ENCODE measurements around the gene ALG1L2.
"Not testable (repeated sequence)": the region's sequence is repeated elsewhere in the genome, so short reads cannot be mapped to it uniquely, and the experiment has no call there.

Gene ALG1L2

GRCh38 chr3:130085881-130086280 is 4.2 kb downstream of the ALG1L2 start:
- no peaks in the 10 kb centered on the region for H3K9me3 ChIP-seq (ENCODE audit: insufficient read depth, low read length)
- H3K4me2 ChIP-seq (ENCODE audit: low read depth, low read length, poor library complexity, severe bottlenecking): no peak overlapping the region

GRCh38 chr3:130086628-130087027 is 5.0 kb downstream of the ALG1L2 start:
- not testable (repeated sequence) for H3K4me3 ChIP-seq (ENCODE audit: insufficient read depth, low read length, poor library complexity, severe bottlenecking); H3K9me3 ChIP-seq (ENCODE audit: insufficient read depth, low read length); H3K9ac ChIP-seq (ENCODE audit: low read length); H3K79me2 ChIP-seq (ENCODE audit: insufficient read depth, low read length); H3K36me3 ChIP-seq (ENCODE audit: low read length); H3F3A ChIP-seq (ENCODE audit: insufficient read depth); H3K27ac ChIP-seq (ENCODE audit: low read depth, low read length); H4K20me1 ChIP-seq (ENCODE audit: low read depth, low read length); H2AFZ ChIP-seq (ENCODE audit: low read depth, low read length, severe bottlenecking); H3K9me2 ChIP-seq (replicated peaks; ENCODE audit: insufficient read depth, low read length); H3K4me2 ChIP-seq (ENCODE audit: low read depth, low read length, poor library complexity, severe bottlenecking); H3K27me3 ChIP-seq (ENCODE audit: low read length)

More at GRCh38 chr3:130085881-130086280, 4.2 kb downstream of the ALG1L2 start:
- no peaks in the 10 kb centered on the region for H3F3A ChIP-seq (ENCODE audit: insufficient read depth)
- H3K4me3 ChIP-seq (ENCODE audit: insufficient read depth, low read length, poor library complexity, severe bottlenecking): no peak overlapping the region
- TF ChIP-seq CTCF (IDR thresholded peaks at IDR 0.05; ENCODE audit: insufficient read depth, low read length, poor library complexity, severe bottlenecking): no peak
- no peak for TF ChIP-seq EZH2phosphoT487 (conservative IDR thresholded peaks at IDR 0.05; ENCODE audit: low read length)
- no peaks in the 10 kb centered on the region for H3K9me2 ChIP-seq (replicated peaks; ENCODE audit: insufficient read depth, low read length)
- H4K20me1 ChIP-seq (ENCODE audit: low read depth, low read length): no peaks in the 10 kb centered on the region
- no peak overlapping the region for H3K9ac ChIP-seq (ENCODE audit: low read length)
- no peak overlapping the region for H3K27ac ChIP-seq (ENCODE audit: low read depth, low read length)
- no peaks in the 10 kb centered on the region for H3K36me3 ChIP-seq (ENCODE audit: low read length)
- H2AFZ ChIP-seq (ENCODE audit: low read depth, low read length, severe bottlenecking): no peak overlapping the region
- H3K79me2 ChIP-seq (ENCODE audit: insufficient read depth, low read length): no peaks in the 10 kb centered on the region
- H3K27me3 ChIP-seq (ENCODE audit: low read length): no peaks in the 10 kb centered on the region

- no peaks in the 10 kb centered on the region for H3K9me2 ChIP-seq (replicated peaks; ENCODE audit: insufficient read depth, low read length)
- H3K79me2 ChIP-seq (ENCODE audit: insufficient read depth, low read length): no peaks in the 10 kb centered on the region
- no peaks in the 10 kb centered on the region for H3K36me3 ChIP-seq (ENCODE audit: low read length)
- no peak overlapping the region for H2AFZ ChIP-seq (ENCODE audit: low read depth, low read length, severe bottlenecking)
- H3K27ac ChIP-seq (ENCODE audit: low read depth, low read length): no peak overlapping the region
- no peak for TF ChIP-seq EZH2phosphoT487 (conservative IDR thresholded peaks at IDR 0.05; ENCODE audit: low read length)
- TF ChIP-seq CTCF (IDR thresholded peaks at IDR 0.05; ENCODE audit: insufficient read depth, low read length, poor library complexity, severe bottlenecking): no peak
- no peak overlapping the region for H3K4me2 ChIP-seq (ENCODE audit: low read depth, low read length, poor library complexity, severe bottlenecking)
- H3K9me3 ChIP-seq (ENCODE audit: insufficient read depth, low read length): no peaks in the 10 kb centered on the region
- H3K9ac ChIP-seq (ENCODE audit: low read length): no peak overlapping the region
- no peaks in the 10 kb centered on the region for H4K20me1 ChIP-seq (ENCODE audit: low read depth, low read length)
- H3F3A ChIP-seq (ENCODE audit: insufficient read depth): no peaks in the 10 kb centered on the region
- H3K27me3 ChIP-seq (ENCODE audit: low read length): no peaks in the 10 kb centered on the region
- H3K4me3 ChIP-seq (ENCODE audit: insufficient read depth, low read length, poor library complexity, severe bottlenecking): no peak overlapping the region
These were observed 6.4 kb downstream of the ALG1L2 start for GRCh38 chr3:130088061-130088460.

- H3F3A ChIP-seq (ENCODE audit: insufficient read depth): peaks cover 16% of the 10 kb centered on the region
- not testable (repeated sequence) for H3K36me3 ChIP-seq (ENCODE audit: low read length); H3K27me3 ChIP-seq (ENCODE audit: low read length); H3K79me2 ChIP-seq (ENCODE audit: insufficient read depth, low read length); H3K4me2 ChIP-seq (ENCODE audit: low read depth, low read length, poor library complexity, severe bottlenecking); H4K20me1 ChIP-seq (ENCODE audit: low read depth, low read length); H2AFZ ChIP-seq (ENCODE audit: low read depth, low read length, severe bottlenecking); H3K9ac ChIP-seq (ENCODE audit: low read length); H3K27ac ChIP-seq (ENCODE audit: low read depth, low read length); H3K4me3 ChIP-seq (ENCODE audit: insufficient read depth, low read length, poor library complexity, severe bottlenecking); H3K9me2 ChIP-seq (replicated peaks; ENCODE audit: insufficient read depth, low read length); H3K9me3 ChIP-seq (ENCODE audit: insufficient read depth, low read length)
These were observed 9.1 kb downstream of the ALG1L2 start for GRCh38 chr3:130090681-130091080.
